Panc1 (cell line): Measurements from ENCODE around the gene LRRFIP1. TPM values are rescaled to one million over a fixed set of nuclear protein-coding genes. Genes with fewer than 3 reads are reported as not detected.

ENCODE experiments used
- ATAC-seq: fragments of 200-7000 bp; cut with Tn5 transposase; 2 replicates; pipeline ENCODE4 v1.9.1; 2020; ENCODE audit warnings: mild to moderate bottlenecking, moderate library complexity
- BruUV-seq: library from RNA; stranded (reverse); fragments of 400-500 nt; replicated peaks from 2 replicates; lab custom pipeline; 2021; lab: Mats Ljungman, UMichigan
- CTCF ChIA-PET: fragments of 300-600 bp; sonication (Branson Sonifier 250); formaldehyde crosslinking; loops from one replicate; lab custom pipeline; 2022; ENCODE audit warnings: antibody characterized with exemption; lab: Charles Lee
- POLR2A ChIA-PET: fragments of 300-600 bp; sonication (Branson Sonifier 250); formaldehyde crosslinking; loops from one replicate; lab custom pipeline; 2022; ENCODE audit warnings: antibody characterized with exemption; lab: Charles Lee
- DNase-seq: peaks from one replicate; pipeline ENCODE4 v3.0.0-alpha.2; 2010; ENCODE audit warnings: low read depth, low spot score
- H3K27ac ChIP-seq: 2 replicates; pipeline ENCODE4 v1.5.1; 2011; ENCODE audit warnings: mild to moderate bottlenecking, low read length, inconsistent platforms
- H3K27me3 ChIP-seq: fragments of 200-500 bp; sonication (Bioruptor generic); 2 replicates; pipeline ENCODE4 v1.6.0; 2014; ENCODE audit warnings: low read length, inconsistent platforms; ENCODE audit not compliant: control insufficient read depth, insufficient read depth
- H3K36me3 ChIP-seq: fragments of 200-500 bp; sonication (Bioruptor generic); 2 replicates; pipeline ENCODE4 v1.5.1; 2014; ENCODE audit warnings: inconsistent platforms, mild to moderate bottlenecking, low read length, moderate library complexity; ENCODE audit not compliant: control insufficient read depth, insufficient read depth
- H3K4me1 ChIP-seq: 2 replicates; pipeline ENCODE4 v1.5.1; 2011; ENCODE audit warnings: inconsistent platforms, mild to moderate bottlenecking, low read length, moderate library complexity; ENCODE audit not compliant: control insufficient read depth, insufficient read depth
- H3K4me3 ChIP-seq, 2 experiments: 2 replicates each; pipeline ENCODE4 v1.5.1; 2011 to 2012; ENCODE audit warnings: low read depth in 2 of 2, low read length in 2 of 2, mild to moderate bottlenecking in 2 of 2, inconsistent platforms in 1 of 2, moderate library complexity in 1 of 2
- H3K9me3 ChIP-seq: fragments of 200-500 bp; sonication (Bioruptor generic); 2 replicates; pipeline ENCODE4 v1.5.1; 2014; ENCODE audit warnings: low read depth, mild to moderate bottlenecking, inconsistent platforms, low read length, moderate library complexity; ENCODE audit not compliant: control insufficient read depth, insufficient read depth
- CTCF ChIP-seq: fragments of 450-650 bp; IDR thresholded peaks from 2 replicates; pipeline ENCODE4 v1.5.1; 2017; ENCODE audit warnings: mild to moderate bottlenecking
- POLR2AphosphoS5 ChIP-seq: IDR thresholded peaks from 2 replicates; pipeline ENCODE4 v1.6.1; 2012; ENCODE audit warnings: mild to moderate bottlenecking, low read depth, low read length, moderate library complexity
- REST ChIP-seq, 2 experiments: IDR thresholded peaks; 2 replicates each; pipeline ENCODE4 v1.6.1; 2011 to 2012; ENCODE audit warnings: low read depth in 2 of 2, control low read depth in 1 of 2, low read length in 1 of 2, mild to moderate bottlenecking in 1 of 2, moderate library complexity in 1 of 2; ENCODE audit not compliant: insufficient read depth in 1 of 2
- SIN3A ChIP-seq: IDR thresholded peaks from 2 replicates; pipeline ENCODE4 v1.6.1; 2012; ENCODE audit warnings: low read depth, mild to moderate bottlenecking, low read length, moderate library complexity, borderline replicate concordance; ENCODE audit not compliant: insufficient read depth
- TCF7L2 ChIP-seq: IDR thresholded peaks from 2 replicates; pipeline ENCODE4 v1.6.1; 2011; ENCODE audit warnings: mild to moderate bottlenecking, low read depth, low read length, inconsistent platforms
- in situ Hi-C: cut with HindIII; loops from 2 replicates; pipeline ENCODE4 v1.10.0; 2016; ENCODE audit warnings: low sequenced_read_pairs, low pct_unique_long_range_greater_than_20kb
- intact Hi-C: fragments of 100-400 bp; cut with micrococcal nuclease; formaldehyde crosslinking; loops from one replicate; pipeline ENCODE4 v1.10.0; 2022; ENCODE audit not compliant: unreplicated experiment
- total RNA-seq: library from RNA; stranded (reverse); gene quantifications from one replicate; pipeline ENCODE4 v1.2.1, GENCODE V29; 2021; ENCODE audit not compliant: unreplicated experiment

LRRFIP1 gene
- total RNA-seq, 1 experiment from 2014 or later: 121 TPM

- in situ Hi-C loops (no loop called here), intact Hi-C loops (no loop called here)
- Histone ChIP-seq H3K27ac (no peak overlapping the region), H3K27me3 (no peaks in the 10 kb centered on the region), H3K4me3 (no peak overlapping the region), H3K4me1 (0 out of 2 replicates have a peak, but pooled peaks cover 4% of the 10 kb centered on the region), H3K36me3 (no peaks in the 10 kb centered on the region), H3K9me3 (no peaks in the 10 kb centered on the region)
- TF ChIP-seq POLR2AphosphoS5 (no peak), SIN3A (no peak), REST (IDR thresholded peaks at IDR 0.05; ENCODE audit: insufficient read depth in 1 of 2, low read depth in 2 of 2, low read length in 1 of 2) (no peak), CTCF (no peak), TCF7L2 (no peak)
- peak; percentile 55; the same call in 1 of the 2 replicates for ATAC-seq
- ChIA-PET CTCF (interaction anchor here (0.6 kb wide), 2 partner anchors 19 to 104 kb away, joined by 3 to 4 read pairs; no protein-coding TSS in a partner anchor), POLR2A (no interaction called here)
- no TSS peak for BruUV-seq
- no peak for DNase-seq
These were observed 35.3 kb downstream of the LRRFIP1 start for GRCh38 chr2:237662671-237663093.

- no peak overlapping the region for H3K4me3 ChIP-seq
- H3K4me1 ChIP-seq: 0 out of 2 replicates have a peak, but pooled peaks cover 4% of the 10 kb centered on the region
- intact Hi-C loops (no loop called here), in situ Hi-C loops (no loop called here)
- no peak for TF ChIP-seq TCF7L2
- no peak for TF ChIP-seq POLR2AphosphoS5
- no peak for TF ChIP-seq CTCF
- TF ChIP-seq SIN3A: no peak
- TF ChIP-seq REST (IDR thresholded peaks at IDR 0.05; ENCODE audit: insufficient read depth in 1 of 2, low read depth in 2 of 2, low read length in 1 of 2): no peak
- DNase-seq: no peak
- BruUV-seq: no TSS peak
- no peaks in the 10 kb centered on the region for H3K9me3 ChIP-seq
- no peaks in the 10 kb centered on the region for H3K36me3 ChIP-seq
- no peak overlapping the region for H3K27ac ChIP-seq
- ChIA-PET CTCF (interaction anchor here (0.6 kb wide), 1 partner anchor 20 kb away, joined by 3 read pairs; no protein-coding TSS in a partner anchor), POLR2A (no interaction called here)
- ATAC-seq: no peak
- no peaks in the 10 kb centered on the region for H3K27me3 ChIP-seq
These were observed 36.2 kb downstream of the LRRFIP1 start for GRCh38 chr2:237663517-237664110.
